CD4-positive, alpha-beta T cell treated with Interleukin-15 for 4 hours (primary cell): ENCODE measurements around the gene NAV2.

Experiments
- DNase-seq: peaks from one replicate; pipeline ENCODE4 v3.0.0-alpha.2; 2020; ENCODE audit warnings: low spot score

The NAV2 gene

DNA sequence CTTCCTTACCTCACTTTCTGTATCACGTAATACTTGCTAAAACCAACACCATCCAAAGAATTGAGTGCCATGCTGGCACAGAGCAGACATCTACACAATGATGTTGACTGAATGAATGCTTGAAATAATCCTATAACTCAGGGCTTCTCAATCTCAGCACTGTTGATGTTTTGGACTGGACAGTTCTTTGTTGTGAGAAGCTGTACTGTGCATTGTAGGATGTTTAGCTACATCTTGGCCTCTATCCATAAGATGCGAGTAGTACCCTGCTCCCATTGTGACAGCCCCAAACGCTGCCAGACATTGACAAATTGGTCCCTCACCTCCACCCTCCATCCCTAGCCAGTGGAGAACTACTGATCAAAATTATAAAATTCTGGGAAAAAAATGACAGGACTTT, 153.4 kb downstream of the NAV2 start:
- no peak for DNase-seq

DNA sequence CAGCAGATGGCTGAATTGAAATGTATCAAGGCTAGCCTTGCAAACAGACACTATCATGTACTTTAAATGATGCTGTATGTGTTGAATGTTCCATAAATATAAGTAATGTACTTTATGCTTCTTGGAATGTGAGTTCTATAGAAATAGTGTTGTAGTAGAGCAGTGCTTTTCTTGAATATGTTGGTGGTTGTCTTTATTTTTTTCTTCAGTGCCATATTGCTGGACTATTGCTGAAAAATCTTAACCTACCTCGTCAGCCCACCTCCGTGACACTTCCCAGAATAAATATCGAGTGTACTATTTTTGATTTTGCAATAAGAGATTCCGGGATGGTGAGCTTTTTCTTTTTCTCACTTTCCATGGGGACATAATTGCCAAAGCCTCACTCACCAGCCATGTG, 153.9 kb downstream of the NAV2 start:
- DNase-seq = no peak

DNA sequence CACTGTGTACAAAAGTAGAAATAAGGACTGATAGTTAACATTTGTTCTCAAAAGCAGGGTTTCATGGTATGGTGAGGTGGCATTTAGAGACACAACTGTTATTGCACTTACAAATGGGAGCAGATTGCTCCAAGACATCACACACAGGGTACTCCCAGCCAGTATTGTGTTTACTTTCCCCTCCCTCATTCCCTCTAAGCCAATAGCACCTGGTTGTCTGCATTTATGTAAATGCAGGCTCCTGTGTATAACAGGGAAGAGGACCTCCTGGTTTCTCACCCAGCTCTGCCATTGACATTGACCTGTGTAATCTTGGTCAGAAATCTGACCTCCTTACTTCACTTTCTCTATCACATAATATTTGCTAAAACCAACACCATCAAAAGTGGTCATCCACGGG, 154.4 kb downstream of the NAV2 start:
- DNase-seq = no peak

DNA sequence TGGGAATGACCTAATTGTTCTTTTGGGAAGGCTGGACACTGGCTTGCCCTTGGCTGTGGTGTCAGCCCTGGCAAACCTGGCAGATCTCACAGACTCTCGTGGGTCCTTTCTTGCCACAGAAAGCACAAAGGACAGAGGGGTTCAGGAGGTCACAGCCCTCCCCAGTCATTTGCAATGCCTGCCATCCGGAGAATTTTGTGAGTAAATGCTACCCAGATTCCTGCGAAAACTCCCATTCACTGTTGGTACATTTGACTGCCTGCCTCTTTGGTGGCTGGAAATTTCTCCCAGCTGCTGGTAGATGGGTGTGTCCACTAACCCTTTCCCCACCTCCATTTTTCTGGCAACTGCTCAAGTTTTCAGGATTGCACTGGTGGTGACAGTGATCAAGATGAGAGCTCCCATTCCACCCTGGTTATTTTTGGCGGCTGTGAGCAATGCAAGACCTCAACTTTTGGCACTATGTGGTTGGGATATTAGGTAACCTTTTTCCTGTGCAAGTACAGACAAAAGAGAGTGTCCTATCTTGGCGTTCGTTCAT, 155.7 kb downstream of the NAV2 start:
- DNase-seq = no peak

GRCh38 chr11:19868871-19869270, 156.2 kb downstream of the NAV2 start:
- no peak for DNase-seq

DNA sequence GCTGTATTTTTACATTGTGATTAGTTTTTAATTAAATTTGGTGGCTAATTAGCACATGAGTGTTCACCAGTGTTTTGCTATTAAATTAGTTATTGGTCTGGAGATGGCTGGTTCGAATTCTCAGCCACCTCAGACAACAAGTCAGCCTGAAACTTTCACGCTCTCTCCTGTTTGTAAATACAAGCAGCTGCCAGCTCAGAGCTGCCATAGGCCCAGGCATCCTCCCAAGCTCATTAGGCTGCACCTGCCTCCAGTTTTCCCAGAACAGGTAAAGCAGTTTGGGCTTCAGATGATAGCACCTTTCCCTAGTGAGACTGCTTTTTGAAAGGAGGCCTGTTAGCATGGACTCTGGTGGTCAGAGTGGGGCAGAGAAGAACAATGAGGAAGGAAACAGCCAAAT, 156.8 kb downstream of the NAV2 start:
- no peak for DNase-seq

GRCh38 chr11:19869946-19870589, 157.4 kb downstream of the NAV2 start:
- no peak for DNase-seq

DNA sequence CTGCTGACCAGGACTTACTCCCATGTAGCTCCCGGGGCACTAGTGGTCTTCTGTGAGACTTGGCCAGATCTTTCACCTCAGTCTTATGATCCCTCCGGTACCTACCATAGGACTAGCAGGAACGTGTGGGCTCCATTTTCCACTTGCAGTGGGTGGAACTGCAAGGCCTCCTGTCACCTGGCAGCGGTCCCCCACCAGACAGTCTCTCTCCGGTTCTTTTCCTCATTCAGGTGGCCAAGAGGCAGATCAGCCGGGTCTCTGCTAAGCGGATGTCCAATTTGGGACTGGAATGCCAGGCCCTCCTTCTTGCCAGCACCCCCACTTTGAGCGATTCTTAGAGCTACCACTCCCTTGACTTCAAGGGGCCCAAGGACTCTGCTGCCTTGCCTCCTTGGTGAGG, 158.9 kb downstream of the NAV2 start:
- DNase-seq = no peak

GRCh38 chr11:19872512-19873145, 160.0 kb downstream of the NAV2 start:
- no peak for DNase-seq

DNA sequence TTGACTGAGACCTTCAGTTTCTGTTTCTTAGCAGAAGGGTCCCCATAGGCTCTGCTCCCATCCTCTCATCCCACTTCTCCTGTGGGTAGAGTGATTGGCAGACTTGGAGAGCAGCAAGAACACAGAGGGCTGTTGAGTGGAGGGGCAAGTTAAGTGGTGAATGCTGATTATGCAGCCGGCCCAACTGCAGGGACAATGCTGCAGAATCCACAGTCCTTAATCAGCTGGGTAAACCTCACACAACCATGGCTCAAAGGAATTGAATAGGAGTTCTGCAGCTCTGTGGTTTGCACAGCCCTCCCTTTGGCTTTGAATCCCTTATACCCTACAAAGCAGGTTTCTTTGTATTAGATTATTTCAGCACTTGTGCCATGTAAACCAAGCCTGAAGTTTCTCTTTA, 161.1 kb downstream of the NAV2 start:
- no peak for DNase-seq

DNA sequence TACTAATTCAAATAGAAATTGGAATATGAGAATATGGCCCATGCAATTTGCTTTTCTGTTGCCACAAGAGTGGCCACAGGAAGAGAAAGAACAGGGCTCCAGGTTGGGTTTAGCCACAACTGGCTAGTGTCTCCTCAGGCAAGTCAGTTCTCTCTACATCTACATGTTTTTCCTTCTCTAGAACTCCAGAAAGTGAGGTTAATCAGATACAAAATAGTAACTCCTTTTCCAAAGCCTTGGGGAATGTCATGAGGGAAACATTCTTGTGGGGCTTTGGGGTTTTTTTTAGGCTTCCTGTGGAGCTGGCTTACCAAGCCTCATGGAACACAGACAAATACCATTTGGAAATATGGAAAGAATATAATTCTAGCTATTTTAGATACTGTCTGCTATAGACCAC, 161.6 kb downstream of the NAV2 start:
- no peak for DNase-seq

DNA sequence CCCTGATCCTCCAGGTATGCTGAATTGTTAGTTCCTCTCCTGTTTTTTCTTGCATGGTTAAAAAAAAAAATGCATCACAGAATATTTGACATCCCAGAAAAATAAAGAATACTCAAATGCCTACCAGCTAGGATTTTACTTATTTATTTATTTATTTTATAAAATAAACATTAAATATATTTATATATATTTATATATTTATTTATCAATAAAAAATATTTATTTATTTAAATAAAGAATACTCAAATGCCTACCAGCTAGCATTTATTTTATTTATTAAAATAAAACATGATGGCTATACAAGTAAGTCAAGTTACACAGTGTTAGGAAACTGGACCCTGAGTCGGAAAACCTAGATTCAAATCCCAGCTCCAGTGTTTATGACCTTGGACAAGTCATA, 164.1 kb downstream of the NAV2 start:
- no peak for DNase-seq

GRCh38 chr11:19878520-19878919, 165.9 kb downstream of the NAV2 start:
- DNase-seq = no peak

DNA sequence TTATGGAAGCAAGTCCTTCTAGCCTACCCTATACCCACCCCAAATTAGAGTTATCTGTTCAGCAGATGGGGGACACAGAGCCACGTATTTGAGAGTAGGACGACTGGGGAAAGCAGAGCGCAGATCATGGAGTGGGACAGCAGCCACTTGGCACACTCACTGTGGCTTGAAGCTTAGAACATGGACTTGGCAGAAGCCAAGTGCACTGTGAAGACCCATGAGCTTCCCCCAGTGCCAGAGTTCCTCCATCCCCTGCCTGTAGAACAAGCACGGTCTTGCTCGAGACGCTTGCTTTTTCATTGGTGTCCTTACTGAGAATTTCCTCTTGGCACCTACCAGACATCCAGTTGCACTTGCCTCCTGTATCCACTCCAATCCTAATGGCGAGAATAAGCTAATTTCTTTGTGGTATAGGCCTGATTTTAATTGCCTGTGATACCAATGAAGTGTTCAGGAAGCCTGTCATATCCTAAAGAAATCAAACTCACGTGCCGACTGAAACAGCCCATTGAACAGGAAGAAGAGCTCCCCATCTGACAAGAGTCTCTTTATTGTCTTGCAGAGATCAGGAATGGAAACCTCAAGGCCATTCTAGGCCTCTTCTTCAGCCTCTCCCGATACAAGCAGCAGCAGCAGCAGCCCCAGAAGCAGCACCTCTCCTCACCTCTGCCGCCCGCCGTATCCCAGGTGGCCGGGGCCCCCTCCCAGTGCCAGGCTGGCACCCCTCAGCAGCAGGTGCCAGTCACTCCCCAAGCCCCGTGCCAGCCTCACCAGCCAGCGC, 166.9 kb downstream of the NAV2 start:
- DNase-seq = no peak

- no peak for DNase-seq
Measured at GRCh38 chr11:19880088-19880345, 167.4 kb downstream of the NAV2 start.

- DNase-seq = no peak
Measured at GRCh38 chr11:19881177-19881576, 168.5 kb downstream of the NAV2 start.

DNA sequence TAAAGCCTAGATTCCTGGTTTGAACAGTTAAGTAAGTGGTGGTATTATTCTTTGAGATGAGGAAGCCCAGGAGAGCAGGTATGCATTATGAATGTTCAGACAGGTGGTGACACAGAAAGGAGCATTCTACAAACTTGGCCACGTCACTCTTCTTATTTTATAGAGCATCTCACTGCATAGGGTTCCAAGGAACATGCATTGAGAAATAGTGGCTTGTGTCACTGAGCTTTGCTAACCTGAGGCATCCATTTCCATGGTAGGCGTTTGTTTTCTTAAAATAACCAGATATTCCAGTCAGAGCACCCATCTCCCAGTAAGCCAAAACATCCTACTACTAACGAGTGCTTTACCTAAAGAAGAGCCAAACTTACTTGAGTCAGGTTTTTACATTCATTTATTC, 169.7 kb downstream of the NAV2 start:
- no peak for DNase-seq

- no peak for DNase-seq
Measured at GRCh38 chr11:19886498-19886897, 173.9 kb downstream of the NAV2 start.

GRCh38 chr11:19887842-19888241, 175.2 kb downstream of the NAV2 start:
- no peak for DNase-seq

DNA sequence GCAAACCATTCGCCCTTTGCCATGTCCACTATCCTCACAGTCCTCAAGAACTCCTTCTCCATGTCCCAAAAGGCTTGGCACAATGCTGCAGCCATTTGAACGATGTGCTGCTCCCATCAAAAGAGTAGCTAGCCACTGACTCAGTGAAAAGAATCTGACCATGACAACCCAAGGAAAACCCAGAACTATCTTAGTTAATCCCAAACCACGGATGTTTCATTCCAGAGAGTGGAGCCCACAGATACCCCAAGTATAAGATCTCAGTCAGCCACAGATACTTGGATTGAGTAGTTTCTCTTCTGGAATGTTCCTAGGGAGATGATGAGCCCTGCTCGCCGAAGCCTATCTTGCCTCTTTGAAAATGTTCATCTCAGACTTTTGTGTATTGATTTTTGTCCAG, 176.9 kb downstream of the NAV2 start:
- DNase-seq = no peak

- no peak for DNase-seq
Measured at GRCh38 chr11:19890308-19890707, 177.7 kb downstream of the NAV2 start.

DNA sequence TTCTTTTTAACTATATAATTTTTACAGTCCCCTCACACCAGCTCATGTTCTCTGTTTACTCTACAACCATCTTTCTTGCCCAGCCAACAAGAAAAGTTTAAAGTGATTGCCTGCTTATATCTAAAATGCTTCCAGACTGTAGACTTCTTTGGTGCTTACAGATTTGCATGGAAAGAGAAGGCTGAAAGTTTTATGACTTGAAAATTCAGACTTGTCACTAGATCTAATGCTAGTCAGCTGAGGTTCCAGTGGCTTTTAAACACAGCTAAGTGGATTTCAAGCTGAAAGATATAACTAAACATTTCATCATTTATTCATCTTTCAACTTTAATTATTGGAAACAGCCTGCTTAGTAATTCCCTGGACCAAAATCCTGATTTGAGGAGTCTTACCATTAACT, 178.4 kb downstream of the NAV2 start:
- DNase-seq = no peak

DNA sequence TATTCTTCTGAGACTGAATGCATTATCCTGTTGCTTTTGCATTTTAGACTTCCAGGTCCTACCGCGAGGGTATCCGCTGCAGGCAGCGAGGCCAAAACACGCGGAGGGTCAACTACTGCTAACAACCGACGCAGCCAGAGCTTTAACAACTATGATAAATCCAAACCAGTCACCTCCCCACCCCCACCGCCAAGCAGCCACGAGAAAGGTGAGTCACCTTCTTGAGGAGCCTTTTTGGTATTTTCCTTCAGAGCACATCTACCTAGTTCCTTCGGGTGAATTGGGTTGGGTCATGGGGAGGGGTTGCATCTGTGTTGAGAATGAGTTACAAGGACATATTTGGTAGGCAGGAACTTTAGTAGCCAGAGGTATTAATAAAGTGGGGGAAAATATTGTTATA, 179.8 kb downstream of the NAV2 start:
- no peak for DNase-seq

- DNase-seq = no peak
Measured at GRCh38 chr11:19892876-19893275, 180.2 kb downstream of the NAV2 start.
